ENCODE data around the gene ASB2.

The ASB2 gene

GRCh38 chr14:93963692-93964091 lies 12.7 kb downstream of the ASB2 start:
- DNase-seq (ENCODE audit: low read depth, low spot score), result no peak

DNA sequence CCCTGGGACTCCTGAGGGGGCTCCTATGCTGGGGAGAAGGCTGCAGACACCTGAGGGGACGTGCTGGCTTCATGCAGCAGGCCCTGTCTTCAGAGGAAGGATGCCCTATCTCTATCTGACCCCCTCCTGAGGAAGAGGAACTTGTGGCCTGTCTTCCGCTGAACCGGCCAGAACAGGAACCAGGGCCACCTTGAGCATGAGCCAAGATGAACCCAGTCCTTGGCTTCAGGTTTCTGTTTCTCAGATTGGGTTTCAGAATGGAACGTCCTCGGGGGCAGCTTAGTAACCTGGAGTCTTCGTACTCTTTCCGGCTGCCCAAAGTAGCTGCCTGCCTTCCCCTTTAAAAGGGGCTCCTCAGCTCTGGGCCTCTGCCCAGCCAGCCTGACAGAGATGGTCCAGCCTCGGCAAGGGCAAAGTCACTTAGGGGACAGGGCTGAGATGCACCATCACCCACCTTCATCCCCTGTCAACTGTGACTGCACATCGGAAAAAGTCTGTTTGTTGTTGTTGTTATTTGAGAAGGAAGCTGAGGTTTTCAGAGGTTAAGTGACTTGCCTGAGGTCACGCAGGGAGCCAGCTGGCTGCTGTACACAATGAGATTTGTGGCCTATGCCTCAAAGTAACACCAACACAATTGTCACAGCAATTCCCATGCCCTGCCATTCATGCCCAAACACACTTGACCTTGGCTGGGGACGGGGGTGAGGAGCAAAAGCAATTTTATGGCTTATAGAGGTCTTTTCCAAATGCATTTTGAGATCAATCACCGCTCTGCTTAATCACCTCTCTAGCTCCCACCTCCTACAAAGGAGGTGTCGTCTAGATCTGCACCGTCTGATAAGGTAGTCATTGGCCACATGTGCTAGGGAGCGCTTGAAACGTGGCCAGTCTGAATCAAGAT lies 13.4 kb downstream of the ASB2 start:
- no peak for DNase-seq (ENCODE audit: low read depth, low spot score)

DNA sequence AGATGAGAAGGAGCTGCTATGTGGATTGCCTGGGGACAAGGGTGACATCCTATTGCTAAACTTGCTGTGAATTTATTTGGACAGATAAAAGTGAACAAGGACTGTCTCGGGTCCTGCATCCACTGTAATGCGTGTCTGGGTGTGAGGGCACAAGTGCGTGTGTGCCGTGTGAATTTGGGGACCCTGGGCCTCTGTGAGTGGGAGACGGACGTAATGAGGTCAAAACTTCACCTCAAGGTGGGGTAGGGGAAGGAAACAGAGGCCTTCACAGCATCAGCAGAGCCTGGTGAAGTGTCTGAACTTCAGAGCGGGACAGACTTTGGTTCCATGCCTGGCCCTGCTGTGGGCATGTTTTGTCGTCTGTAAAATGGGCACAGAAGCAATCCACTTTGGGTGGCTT lies 14.8 kb downstream of the ASB2 start:
- no peak for DNase-seq (ENCODE audit: low read depth, low spot score)

DNA sequence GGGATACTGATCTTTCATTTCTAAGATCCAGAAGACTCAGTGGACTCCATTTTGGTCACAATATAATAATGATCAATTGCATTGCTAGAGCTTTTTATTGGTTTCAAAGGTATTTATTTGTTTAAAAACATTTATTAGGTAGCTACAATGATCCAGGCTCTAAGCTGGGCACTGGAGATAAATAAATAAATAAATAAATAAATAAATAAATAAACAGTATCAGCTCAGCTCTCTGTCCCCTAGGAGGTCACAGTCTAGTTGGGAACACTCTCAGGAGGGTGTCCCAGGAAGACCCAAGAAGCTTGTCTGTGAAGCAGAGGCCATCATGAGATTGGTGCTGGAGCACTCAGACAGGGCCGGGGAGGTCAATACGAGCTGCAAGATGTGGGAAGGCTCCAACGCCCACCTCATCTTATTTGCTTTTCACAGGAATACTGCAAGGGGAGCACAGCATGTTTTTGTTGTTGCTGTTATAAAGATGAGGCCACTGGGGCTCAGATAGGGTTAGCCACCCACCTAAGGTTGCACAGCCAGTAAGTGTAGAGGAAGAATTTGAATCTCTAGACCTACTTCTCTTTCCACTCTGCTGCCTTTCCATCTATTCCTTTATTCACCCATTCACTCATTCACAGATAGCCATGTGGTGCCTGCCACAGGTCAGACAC lies 15.5 kb downstream of the ASB2 start:
- DNase-seq (ENCODE audit: low read depth, low spot score), result no peak

GRCh38 chr14:93960108-93960475 lies 16.3 kb downstream of the ASB2 start:
- DNase-seq (ENCODE audit: low read depth, low spot score), result no peak

DNA sequence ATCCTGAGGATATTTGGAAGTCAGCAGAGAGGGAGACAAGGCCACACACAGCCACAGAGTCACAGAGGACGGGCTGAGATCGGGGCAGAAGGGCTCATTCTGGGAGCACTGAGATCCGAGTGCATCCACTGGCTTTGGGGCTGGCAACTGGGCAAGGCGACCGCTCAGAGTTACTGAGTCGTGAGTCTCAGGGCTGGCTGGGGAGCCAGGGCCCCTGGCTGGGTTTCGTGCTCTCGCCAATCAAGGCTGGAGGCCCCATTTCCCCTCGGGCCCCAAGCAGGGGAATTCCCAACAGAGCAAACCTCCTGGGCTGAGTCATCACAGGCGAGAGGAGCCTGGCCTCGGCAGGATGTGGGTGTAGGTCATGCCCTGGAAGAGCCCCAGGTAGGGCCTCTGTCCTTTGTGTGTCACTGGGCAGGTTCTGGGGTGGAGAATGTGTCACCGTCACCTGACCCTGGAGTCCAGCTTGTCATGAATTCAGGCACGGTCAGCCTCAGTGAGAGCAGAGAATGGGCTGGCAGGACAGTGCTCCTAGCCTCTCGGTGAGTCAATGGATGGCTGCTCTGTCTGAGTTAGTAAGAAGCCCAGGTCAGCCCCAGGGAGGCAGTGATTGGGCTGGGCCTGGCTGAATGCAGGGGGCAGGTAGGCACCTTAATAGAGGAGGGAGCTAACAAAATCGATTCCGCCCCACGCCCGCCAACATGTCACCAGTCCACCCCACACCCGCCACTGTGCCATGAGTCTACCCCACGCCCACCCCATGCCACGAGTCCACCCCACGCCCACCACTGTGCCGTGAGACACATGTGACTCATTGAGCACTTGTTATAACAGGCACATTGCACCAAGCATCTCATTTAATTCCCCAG lies 16.9 kb downstream of the ASB2 start:
- DNase-seq (ENCODE audit: low read depth, low spot score), result peak; percentile 94

GRCh38 chr14:93958567-93959238 lies 17.7 kb downstream of the ASB2 start:
- DNase-seq (ENCODE audit: low read depth, low spot score), result no peak

GRCh38 chr14:93957751-93958566 lies 18.4 kb downstream of the ASB2 start:
- DNase-seq (ENCODE audit: low read depth, low spot score), result no peak

DNA sequence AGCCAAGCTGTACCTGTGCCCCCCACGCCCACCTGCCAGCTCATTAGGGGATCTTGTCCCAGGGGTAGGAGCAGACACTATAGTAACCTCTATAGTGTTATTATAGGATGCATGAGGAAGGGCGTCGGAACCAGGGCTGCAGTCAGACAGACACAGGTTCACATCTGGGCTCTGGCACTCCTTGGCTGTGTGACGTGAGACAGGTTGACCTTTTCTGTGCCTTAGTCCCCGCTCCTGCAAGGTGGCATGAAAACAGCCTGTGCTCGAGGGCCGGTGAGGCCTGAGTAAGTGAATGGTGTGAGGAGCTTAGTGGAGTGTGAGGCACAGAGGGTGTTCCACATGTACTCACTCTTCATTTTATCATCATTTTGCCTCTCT lies 19.0 kb downstream of the ASB2 start:
- no peak for DNase-seq (ENCODE audit: low read depth, low spot score)

DNA sequence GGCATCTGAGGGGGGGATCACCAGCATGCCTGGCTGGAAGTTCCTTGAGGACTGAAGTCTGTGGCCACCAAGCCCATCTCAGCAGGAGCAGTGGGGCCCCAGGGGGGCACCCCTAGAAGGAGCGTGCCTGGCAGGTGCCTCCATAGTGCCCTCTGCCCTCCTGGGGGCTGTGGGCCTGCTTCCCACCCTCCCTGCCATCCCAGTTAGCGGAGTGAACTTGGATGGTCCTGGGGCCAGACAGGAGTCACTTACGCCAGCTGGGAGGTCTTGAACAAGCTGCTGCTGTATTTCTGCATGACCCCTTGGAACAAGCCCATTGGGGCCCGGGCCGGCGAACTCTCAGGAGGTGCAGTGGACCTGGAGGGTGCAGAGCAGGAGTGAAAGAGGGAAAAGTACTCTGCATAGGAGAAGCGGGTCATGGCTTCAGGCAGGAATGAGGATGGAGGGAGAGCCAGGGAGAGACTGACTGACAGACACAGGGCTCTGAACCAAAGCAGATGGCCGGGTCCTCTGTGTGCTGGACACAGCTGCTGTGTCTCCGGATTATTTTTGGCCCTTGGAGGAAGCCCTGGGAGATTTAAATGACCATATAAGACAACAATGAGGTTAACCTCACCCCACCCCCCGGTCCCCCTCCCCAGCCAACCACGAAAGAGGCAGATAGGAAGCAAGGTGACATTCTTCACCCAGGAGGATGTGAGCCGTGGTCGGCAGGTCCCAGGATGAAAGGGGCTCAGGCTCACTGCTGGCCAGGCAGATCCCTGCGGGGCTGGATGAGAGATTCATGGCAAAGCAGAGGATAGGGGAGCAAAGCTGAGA lies 19.6 kb downstream of the ASB2 start:
- DNase-seq (ENCODE audit: low read depth, low spot score), result no peak

GRCh38 chr14:93955850-93956481 lies 20.4 kb downstream of the ASB2 start:
- no peak for DNase-seq (ENCODE audit: low read depth, low spot score)

DNA sequence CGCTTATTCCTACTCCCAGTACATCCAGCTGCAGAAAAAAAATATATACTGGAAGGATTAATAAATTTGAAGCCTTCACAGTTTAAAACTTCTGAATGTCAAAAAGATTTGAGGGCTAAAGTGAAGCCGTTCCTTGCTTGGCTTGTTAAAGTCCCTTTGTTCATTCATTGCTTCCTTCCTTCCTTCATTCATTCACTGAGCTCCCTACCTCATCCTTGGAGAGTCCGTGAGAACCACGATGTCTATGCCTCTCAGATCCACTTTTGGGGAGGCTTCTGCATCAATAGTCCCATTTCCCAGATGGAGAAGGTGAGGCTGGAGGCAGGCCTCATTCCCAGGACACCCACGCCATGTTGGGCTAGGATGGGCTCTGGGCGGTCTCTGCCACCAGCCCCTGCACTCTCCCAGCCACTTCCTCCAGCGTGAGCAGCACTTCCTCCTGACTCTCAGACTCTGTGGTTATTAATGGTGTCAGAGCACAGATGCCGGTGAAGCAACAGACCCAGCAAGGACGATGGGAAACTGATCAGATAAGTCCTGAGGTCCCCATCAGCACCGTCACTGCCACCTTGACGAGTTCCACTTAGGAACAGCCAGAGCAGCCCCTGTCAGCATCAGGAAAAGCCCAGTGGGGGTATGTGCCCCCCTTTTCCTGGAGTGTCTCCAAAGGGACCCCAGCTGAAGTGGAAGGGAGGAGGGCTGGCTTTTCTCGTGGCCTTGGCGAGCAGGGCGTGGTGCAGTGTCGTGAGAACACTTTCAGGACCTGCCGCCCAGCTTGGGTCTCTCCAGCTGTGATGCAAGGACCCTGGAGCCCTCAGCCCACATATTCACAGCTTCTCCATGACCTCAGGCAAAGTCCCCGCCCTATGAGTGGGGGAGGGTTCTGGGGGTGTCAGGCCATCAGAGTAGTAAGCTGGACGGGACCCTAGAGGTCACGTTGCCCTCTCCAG lies 21.2 kb downstream of the ASB2 start:
- no peak for DNase-seq (ENCODE audit: low read depth, low spot score)

DNA sequence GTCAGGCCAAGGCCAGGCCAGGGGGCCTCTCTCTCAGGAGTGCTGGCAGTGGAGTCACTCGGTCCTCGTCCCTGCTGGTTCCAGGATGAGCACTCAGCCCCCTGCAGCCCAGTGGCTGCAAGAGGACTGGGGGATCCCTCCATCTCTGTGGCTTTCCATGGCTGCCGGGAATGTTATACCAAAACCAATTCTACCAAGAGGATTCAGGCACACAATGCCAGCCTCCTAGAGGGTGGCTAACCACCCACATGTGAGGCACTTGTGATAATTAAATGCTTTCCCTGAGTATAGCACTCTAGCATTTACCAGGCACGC lies 21.9 kb downstream of the ASB2 start:
- no peak for DNase-seq (ENCODE audit: low read depth, low spot score)

GRCh38 chr14:93953739-93954515 lies 22.4 kb downstream of the ASB2 start:
- DNase-seq (ENCODE audit: low read depth, low spot score), result no peak

- DNase-seq (ENCODE audit: low read depth, low spot score), result no peak
Observed at GRCh38 chr14:93953263-93953662, 23.1 kb downstream of the ASB2 start.

GRCh38 chr14:93952829-93953228 lies 23.5 kb downstream of the ASB2 start:
- DNase-seq (ENCODE audit: low read depth, low spot score), result no peak

DNA sequence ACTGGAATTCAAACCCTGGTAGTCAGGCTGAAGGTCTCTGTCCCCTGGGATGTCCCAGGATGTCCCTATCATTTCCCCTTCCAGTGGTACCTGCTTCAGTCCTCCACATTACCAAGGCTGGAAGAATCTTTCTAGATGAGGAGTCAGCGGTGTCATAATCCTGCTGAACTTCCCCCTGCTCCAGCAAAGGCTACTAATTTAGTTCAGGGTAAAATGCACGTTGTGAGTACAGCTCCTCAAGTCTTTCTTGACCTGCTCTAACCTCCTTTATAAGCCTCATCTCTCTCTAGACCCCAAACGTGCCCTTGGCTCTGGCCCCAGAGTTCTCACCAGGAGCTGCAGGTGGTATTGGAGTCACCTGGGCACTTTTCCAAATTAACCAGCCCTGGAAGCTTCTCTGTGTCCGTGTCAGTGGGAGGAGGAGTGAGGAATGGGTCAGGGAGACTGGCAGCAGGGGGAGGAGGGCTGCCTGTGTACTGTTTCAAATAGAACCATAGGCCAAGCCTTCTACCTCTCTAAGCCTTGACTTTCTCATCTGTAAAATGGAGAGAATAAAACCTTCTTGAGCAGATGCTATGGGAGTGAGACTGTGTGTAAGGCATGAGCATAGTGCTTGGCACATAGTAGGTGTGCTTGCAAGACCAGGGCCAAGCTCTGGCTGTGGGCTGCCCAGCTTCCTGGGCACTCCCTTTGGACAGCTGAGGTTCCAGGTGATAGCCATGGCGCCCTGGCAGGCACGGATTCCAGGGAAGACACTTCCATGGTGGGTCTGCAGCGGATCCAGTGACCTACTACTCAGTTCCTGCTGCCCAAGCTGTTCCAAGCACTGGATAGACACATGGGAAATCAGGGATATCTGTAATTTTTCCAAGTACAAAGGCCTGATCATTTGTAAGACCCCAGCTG lies 24.5 kb downstream of the ASB2 start:
- DNase-seq (ENCODE audit: low read depth, low spot score), result no peak

Data from astrocyte of the hippocampus (primary cell).